ENCODE measurements around the gene PITPNC1. TPM values are rescaled to one million over a fixed set of nuclear protein-coding genes. Genes with fewer than 3 reads are reported as not detected.
"Not testable (repeated sequence)": the region's sequence is repeated elsewhere in the genome, so short reads cannot be mapped to it uniquely, and the experiment has no call there.

The PITPNC1 gene
- polyA plus RNA-seq, 4 donors: 20.0 to 23.7 (median 20.5) TPM

DNA sequence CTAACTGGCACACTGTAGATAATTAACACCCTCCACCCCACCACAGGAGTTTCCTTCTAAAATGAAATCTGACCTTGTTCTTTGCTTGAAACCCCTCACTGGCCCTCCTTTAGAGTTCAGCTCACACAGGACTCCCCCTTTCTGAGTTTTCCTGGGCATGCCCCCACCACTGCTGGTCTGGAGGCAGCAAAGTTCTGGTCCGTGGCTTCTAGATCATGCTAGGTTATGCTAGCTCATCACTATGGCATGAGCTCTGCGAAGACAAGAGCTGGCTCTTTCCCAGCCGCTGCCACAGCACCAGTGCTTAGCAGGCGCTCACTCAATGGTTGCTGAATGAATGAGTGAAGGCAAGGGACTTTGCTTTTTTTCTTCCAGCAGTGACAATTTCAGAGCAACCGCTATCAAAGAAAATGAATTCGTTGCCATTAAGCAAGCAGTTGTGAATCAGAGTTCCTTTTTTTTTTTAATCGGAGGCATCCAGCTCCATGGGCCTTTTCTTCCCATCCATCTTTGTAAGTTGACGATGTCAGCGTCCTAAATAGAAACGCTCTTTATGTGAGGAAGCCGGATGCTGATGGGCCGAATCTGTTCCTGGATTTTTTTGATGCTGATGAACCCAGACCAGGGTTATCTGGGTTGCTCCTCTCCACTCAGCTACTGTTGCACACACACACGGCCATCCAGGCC lies 259.9 kb downstream of the PITPNC1 start:
- no peak for DNase-seq (ENCODE audit: low read depth in 4 of 4, low spot score in 2 of 4)

DNA sequence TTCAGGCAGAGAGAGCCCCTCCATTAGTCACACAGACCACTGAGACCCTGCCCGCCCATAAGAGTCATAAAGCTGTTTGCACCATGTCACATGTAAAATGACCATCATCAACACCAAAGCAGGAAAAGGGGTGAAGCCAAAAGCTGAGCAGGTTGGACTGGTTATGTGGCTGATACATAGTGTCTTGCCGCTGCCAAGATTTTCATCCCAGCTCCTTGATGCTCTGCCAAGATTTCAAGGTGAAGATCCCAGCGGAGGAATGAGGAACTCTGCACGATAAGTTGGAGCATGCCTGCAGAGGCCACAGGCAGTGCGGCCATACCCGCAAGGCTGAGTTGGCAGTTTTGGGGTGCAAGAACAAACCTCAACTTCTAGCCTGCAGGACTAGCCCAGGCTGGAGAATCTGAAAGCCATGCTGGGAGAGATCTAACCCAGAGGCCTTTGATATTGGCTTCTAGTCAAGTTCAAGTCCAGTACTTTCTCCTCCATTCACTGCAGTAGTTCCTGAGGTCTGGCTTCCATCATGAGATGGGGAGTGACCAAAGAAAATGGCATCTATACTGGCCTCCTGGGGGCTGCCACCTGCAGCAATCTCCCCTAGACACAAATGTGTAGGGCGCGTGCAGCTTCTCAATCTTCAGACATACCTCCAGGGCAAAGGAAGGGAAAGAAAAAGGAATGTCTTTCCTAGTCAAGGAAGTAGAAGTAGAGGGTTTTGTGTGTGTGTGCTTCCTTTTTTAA lies 261.0 kb downstream of the PITPNC1 start:
- DNase-seq (ENCODE audit: low read depth in 4 of 4, low spot score in 2 of 4): no peak

DNA sequence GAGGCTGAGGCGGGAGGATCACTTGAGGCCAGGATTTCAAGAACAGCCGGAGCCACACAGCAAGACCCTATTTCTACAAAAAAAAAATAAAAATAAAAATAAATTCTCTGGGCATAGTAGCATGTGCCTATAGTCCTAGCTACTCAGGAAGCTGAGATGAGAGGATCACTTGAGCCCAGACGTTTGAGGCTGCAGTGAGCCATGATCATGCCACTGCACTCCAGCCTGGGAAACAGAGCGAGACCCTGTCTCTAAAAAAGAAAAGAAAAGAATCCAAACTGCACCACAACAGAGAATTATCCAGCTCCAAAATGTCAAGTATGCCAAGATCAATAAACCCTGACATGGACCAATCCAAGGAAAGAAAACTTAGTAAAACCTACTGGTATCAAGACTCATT lies 261.8 kb downstream of the PITPNC1 start:
- no peak for DNase-seq (ENCODE audit: low read depth in 4 of 4, low spot score in 2 of 4)

DNA sequence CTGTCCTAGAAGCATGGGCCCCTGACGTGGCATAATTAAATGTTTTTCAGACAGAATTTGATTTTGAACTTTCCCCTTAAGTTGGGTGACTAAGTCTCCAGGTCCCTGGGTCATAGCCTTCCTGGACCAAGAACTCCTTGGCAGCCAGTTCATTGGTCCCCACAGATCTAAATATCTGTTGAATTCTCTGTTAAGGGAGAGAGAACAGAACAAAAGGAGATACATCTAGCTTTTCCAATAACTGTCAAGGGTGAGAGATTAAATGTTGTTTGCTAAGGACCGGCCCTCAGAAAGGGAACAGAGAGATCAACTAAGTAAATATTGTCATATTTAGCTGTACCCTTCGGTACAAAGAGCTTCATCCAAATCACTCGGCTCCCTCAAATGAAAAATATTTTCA lies 262.5 kb downstream of the PITPNC1 start:
- DNase-seq (ENCODE audit: low read depth in 4 of 4, low spot score in 2 of 4): no peak

DNA sequence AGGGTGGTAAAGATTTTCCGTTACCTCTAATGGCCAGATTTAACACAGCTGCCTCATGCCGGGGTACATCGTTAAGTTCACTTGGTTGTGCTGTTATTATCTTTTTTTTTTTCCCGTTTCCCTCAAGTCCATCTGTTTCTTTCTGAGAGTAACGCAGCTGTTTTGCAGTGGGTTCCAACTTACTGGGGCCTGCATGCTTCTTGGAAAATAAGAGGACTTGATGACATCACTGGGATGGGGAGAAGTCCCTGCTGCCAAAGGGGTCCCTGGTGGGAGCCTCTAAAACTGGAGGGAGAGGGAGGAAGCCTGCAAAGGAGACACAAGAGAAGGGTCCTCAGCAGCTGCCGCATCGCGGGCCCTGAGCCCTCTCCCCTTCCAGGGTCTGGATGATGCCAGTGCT lies 262.9 kb downstream of the PITPNC1 start:
- DNase-seq (ENCODE audit: low read depth in 4 of 4, low spot score in 2 of 4): no peak

DNA sequence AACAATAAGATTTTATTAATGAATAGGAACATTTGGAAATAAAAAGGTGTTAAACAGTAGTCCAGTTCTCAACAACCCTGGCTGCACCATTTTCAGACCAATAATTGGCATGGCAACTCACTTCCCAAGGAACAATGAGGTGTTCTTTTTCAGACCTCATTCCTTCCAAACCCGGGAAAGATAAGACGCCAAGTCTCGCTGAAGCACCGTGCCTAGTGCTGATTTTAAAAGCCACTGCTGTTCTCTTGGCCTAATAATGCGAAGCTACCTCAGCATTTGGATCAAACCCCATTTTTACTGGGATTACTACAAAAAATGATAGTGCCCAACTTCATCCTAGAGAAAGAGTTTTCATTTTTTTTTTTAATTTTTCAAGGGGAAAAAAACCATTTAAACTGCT lies 265.4 kb downstream of the PITPNC1 start:
- DNase-seq (ENCODE audit: low read depth in 4 of 4, low spot score in 2 of 4): no peak

DNA sequence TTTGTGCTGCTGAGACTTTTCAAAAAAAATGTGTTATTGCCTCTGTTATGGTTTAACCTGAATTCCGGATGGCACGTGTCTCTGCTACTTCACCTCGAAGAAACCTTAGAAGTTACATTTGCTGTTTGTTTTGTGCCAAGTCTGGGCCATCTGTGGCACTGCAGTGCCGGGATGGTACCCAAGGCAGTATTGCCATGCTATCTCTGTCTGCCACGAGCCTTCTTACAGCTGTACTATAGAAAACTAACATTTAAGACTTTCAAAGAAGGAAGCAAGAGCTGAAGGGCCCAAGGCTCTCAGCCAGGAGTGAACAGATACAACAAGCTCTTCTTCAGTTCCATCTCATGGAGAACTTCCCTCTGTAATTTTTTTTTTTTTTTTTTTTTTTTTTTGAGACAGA lies 267.0 kb downstream of the PITPNC1 start:
- DNase-seq (ENCODE audit: low read depth in 4 of 4, low spot score in 2 of 4): no peak

DNA sequence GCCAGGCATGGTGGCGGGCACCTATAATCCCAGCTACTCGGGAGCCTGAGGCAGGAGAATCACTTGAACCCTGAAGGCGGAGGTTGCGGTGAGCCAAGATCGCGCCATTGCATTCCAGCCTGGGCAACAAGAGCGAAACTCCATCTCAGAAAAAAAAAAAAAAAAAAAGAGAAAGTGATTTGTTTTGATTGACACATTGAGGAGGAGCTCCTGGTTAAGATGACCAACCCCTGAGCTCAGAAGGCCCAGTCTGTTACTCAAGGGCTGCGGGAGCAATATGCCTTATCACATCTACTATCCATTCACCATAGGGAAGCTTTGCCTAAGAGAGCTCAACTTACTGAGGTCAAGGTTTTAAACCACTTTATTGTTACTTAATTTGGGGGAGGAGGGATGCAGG lies 268.1 kb downstream of the PITPNC1 start:
- not testable (repeated sequence) for DNase-seq (ENCODE audit: low read depth in 4 of 4, low spot score in 2 of 4)

DNA sequence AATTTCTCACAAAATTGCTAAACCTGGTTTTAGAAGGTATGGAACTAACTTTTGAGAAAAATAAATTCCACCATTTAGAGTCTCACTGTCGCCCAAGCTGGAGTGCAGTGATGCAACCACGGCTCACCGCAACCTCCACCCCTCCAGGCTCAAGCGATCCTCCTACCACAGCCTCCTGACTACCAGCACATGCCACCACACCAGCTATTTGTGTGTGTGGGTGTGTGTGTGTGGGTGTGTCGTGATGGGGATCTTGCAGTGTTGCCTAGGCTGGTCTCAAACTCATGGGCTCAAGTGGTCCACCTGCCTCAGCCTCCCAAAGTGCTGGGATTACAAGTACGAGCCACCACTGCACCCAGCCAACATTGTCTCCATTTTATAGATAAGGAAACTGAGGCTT lies 269.4 kb downstream of the PITPNC1 start:
- DNase-seq (ENCODE audit: low read depth in 4 of 4, low spot score in 2 of 4): no peak

DNA sequence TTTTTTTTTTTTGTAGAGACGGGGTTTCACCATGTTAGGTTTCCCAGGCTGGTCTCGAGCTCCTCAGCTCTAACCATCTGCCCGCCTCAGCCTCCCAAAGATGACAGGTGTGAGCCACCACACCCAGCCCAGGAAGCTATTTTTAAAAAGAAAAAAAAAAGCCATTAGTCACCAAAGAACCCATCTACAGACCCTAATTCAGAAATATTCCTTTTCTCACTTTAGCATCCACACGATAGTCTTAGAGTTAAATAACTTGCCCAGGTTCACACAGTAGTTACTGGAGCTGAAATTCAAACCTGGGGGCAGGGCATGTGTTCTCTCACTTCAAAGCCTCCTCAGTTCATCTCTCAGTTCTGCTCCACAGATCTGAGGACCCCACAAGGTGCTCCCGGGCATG lies 270.4 kb downstream of the PITPNC1 start:
- DNase-seq (ENCODE audit: low read depth in 4 of 4, low spot score in 2 of 4): peak in 1 of 4 donors; percentile 47

DNA sequence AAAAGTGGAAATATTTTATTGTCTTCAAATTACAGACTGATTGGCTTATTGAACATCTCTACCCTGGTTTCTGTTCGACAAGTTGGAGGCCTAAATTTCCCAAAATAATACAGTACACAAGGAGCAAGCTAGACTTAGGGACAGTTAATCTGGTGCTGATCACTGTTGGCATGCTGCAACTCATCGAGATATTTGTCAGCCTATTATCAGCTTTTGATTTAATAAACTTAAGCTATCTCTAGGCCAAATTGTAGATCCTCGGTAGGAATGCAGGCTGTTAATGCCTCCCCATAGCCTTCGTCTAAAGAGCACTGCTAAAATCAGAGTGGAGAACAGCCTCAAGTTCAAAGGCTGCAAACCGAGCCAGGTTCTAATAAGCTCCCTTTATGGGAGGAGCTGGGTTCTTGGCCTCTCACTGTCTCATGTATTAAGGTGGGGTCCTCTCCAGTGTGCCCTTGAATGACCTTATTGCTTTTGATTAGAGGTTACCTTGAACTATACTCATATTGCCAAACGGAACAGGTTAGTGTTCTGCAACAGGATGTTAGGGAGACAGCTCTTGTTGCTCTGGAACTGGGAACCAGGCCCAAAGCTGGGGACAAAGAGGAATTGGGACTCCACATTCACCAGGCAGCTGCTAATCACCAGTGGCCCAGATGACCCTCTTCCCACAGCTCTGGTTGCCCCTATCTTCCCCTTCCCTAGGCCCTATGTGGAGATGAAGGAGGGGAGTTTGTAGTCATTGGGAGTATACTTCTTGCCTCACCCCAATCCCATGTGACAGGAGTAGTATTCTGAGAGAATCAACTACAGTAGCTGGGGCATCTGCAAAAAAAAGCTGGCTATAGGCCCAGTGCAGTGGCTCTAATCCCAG lies 271.2 kb downstream of the PITPNC1 start:
- DNase-seq (ENCODE audit: low read depth in 4 of 4, low spot score in 2 of 4): no peak

DNA sequence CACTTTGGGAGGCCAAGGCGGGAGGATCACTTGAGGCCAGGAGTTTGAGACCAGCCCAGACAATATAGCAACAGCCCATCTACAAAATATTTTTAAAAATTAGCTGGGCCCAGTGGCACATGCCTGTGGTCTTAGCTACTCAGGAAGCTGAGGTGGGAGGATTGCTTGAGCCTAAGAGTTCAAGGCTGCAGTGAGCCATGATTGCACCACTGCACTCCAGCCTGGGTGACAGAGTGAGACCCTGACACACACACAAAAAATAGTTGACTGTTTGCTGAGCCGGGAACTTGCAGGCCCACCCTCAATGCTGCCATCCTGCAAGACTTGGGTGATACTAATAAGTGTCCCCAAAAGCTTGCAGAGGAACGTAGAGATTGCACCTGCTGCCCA lies 271.8 kb downstream of the PITPNC1 start:
- DNase-seq (ENCODE audit: low read depth in 4 of 4, low spot score in 2 of 4): not testable (repeated sequence)

DNA sequence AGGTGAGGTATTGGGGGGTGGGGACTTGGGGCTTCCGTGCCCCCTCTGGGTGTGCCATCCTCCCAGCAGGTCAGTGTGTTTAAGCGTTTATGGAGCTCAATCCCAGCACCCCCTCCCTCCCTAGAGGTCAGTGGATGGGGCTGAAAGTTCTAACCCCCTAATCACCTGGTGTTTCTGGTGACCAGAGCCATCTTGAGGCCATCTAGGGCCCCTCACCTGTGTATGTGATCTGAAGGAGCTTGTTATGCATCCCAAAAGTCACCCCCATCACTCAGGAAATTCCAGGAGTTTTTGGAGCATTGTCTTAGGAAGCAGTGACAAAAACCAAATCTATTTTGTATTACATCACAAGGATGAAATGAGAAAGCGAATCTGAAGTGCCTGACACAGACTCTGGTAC lies 272.8 kb downstream of the PITPNC1 start:
- DNase-seq (ENCODE audit: low read depth in 4 of 4, low spot score in 2 of 4): no peak

DNA sequence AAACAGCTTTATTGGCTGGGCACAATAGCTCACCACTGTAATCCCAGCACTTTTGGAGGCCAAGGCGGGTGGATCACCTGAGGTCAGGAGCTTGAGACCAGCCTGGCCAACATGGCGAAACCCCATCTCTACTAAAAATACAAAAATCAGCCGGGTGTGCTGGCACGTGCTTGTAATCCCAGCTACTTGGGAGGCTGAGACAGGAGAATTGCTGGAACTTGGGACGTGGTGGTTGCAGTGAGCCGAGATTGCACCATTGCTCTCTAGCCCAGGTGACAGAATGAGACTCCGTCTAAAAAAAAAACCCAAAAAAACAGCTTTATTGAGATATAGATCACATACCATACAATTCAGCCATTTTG lies 274.1 kb downstream of the PITPNC1 start:
- not testable (repeated sequence) for DNase-seq (ENCODE audit: low read depth in 4 of 4, low spot score in 2 of 4)

DNA sequence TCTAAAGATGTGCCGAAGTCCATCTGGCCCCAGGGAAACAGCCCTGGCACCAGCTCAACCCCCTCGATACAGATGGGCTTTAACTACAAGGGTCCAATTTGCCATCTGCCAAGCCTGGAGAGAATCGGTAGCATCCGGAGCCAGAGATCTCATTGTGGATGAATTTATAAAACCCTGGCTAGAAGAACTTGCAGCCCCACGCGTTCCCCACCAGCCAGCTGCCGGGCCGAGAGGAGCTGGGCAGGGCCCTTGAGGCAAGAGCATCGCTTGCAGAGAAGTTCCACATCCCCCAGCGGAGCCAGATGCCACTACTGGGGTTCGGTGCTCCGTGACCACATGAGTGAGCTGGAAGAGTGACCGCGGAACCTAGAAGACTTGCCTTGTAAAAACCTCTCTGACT lies 275.4 kb downstream of the PITPNC1 start:
- DNase-seq (ENCODE audit: low read depth in 4 of 4, low spot score in 2 of 4): no peak

DNA sequence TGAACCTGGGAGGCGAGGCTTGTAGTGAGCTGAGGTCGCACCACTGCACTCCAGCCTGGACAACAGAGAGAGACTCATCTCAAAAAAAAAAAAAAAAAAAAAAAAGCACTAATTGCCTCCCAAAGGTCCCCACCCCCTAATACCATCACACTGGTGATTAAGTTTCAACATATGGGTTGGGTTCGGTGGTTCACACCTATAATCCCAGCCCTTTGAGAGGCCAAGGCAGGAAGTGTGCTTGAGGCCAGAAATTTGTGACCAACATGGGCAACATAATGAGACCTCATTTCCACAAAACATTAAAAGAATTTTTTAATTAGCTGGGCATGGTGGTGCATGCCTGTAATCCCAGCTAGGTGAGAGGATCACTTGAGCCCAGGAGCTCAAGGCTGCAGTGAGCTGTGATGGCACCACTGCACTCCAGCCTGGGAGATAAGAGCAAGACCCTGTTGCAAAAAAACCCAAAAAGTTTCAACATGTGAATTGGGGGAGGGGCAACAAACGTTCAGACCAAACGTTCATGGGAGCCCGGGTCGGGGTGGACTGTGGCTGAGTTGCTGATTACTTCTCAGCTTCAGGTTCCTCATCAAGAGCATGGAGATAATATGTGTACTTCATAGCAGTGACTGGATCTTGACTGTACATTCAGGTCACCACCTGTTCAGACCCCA lies 278.5 kb downstream of the PITPNC1 start:
- DNase-seq (ENCODE audit: low read depth in 4 of 4, low spot score in 2 of 4): no peak

DNA sequence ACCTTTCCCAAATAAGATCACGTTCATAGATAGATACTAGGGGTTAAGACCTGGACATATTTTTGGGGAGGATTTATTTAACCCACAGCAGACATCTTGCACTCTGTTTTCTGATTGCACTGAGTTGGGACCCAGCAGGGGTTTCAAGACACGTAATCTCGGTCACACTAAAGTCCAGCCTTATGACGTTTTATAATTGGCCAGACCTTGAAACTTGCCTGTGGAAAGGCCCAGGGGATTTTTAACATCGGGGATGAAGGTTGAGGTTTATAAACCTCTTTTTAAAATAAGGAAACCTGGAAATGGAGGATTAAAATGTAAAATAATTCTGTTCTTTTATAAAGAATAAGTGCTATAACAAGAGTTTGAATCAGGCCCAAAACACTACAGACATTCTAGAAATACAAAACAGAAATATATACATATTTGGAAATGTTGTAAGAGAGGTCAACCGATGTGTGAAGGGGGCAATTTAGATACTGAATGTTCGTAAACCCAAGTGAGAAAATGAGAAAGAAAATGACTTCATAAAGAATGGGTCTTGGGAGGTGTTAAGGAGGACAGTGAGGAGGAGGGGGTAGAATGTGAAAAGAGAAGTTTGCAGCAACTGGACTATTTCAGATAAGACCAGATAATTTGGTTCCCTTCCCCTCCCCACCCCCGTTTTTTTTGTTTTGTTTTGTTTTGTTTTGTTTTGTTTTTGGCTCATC lies 279.6 kb downstream of the PITPNC1 start:
- DNase-seq (ENCODE audit: low read depth in 4 of 4, low spot score in 2 of 4): no peak

DNA sequence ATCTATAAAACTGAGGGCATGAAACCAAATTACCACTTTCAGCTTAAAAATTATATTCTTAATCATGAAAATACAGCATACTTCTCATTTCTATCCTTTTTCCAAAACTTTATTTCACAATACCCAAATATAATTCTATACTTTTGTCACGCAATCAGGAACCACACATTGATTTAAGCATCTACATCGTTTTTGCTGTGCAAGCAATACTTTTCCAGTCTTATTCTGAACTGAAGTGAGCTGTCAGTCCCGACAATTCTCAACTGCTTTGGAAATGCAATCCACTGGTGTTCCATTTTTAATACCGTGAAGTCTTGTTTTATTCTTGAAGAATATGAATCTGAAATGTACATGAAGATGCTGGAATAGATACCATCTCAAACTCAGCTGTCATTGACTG lies 280.5 kb downstream of the PITPNC1 start:
- no peak for DNase-seq (ENCODE audit: low read depth in 4 of 4, low spot score in 2 of 4)

DNA sequence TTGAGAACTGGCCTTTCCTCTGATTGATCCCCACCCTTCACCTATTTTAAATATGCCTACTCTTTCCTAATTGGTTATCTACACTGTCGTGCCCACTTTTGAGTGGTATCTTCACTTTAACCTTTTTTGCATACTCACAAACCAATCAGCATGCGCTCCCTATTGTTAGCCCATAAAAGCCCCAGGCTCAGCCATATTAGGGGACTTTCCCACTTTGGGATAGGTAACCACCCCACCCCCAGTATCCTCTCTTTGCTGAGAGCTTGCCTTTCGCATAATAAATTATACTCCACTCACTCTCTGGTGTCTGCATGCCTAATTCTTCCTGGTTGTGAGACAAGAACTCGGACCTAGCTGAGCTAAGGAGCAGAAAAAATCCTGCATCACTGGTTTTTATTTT lies 281.2 kb downstream of the PITPNC1 start:
- no peak for DNase-seq (ENCODE audit: low read depth in 4 of 4, low spot score in 2 of 4)

DNA sequence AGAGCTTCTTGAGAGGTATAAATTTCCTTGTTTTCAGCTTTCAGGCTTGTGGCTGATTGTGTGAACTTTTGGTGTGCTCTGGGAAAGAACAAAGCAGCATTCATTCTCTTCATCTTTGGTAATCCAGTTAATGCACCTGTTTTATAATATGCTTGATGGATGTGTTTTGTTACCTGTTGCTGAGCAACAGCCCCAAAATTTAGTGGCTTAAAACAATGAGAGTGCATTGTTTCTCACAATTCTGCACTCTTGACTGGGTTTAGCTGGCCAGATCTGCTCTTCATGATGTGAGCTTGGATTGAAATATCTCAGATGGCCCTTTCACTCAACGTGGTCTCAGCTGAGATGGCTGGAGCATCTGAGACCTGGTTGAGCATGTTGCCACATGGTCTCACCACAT lies 281.9 kb downstream of the PITPNC1 start:
- DNase-seq (ENCODE audit: low read depth in 4 of 4, low spot score in 2 of 4): no peak

Data from left renal cortex interstitium (tissue), 4 donors.